NOMO-1 treated with DMSO at 0.1 percent for 48 hours (cell line): ENCODE data around the gene DMXL1.

Source experiments
- DNase-seq: peaks from one replicate; lab custom pipeline; 2025; ENCODE audit not compliant: unreplicated experiment; lab: John Stamatoyannopoulos, UW

DMXL1 gene, protein sequence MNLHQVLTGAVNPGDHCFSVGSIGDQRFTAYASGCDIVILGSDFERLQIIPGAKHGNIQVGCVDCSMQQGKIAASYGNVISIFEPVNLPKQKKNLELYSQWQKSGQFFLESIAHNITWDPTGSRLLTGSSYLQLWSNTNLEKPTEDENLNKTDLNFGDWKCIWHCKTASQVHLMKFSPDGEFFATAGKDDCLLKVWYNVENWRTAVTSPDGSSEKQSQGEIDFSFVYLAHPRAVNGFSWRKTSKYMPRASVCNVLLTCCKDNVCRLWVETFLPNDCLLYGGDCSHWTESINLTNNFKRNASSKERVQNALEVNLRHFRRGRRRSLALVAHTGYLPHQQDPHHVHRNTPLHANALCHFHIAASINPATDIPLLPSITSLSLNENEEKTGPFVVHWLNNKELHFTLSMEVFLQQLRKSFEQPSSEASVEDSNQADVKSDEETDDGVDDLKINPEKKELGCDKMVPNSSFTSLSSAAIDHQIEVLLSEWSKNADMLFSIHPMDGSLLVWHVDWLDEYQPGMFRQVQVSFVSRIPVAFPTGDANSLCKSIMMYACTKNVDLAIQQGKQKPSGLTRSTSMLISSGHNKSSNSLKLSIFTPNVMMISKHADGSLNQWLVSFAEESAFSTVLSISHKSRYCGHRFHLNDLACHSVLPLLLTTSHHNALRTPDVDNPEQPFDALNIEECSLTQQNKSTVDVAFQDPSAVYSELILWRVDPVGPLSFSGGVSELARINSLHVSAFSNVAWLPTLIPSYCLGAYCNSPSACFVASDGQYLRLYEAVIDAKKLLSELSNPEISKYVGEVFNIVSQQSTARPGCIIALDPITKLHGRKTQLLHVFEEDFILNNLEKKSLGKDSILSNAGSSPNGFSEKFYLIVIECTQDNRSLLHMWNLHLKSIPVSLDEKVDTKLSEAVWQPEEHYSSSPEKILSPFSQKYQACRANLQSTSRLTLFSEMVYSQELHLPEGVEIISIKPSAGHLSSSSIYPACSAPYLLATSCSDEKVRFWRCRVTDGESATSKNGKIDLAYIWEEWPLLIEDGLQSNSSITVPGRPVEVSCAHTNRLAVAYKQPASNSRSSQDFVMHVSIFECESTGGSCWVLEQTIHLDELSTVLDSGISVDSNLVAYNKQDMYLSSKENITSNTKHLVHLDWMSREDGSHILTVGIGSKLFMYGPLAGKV (N-terminal part only)

DNA sequence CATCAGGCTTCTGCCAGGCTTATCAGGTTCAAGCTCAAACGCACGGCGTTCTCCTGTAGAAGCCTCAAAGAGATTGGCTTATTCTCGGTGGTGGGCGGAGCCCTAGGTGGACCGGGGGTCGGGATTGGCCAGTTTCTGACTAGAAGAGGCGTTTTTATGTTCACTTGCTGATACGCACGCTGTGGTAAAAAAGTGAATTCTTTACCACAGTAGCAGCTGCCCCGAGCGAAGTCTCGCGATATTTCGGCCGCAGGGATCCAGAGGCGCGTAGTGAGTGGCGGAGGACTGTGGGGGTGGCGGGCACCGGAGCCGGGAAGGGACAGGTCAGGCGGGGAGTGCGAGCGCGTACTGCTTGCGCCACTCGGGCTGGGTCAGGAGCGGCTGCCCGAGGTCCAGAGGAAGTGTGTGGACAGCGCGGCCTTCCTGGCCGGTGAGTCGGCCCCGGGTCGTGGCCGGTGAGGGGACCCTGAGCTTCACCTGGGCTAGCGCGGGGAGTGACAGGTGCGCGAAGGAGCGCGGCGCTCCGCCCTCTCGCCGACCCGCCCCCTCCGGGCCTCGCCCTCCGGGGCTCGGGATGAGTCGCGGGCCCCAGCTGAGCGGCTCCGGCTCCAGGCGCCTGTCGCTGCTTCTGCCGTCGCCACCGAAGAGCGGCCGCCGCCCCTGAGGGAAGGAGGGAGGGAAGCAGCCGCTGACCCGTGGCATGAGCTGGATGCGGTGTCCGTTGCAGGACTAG lies at the start of gene DMXL1:
Gene DMXL1 (plus strand): TSS at position 260 of the 733 bp plus-strand sequence. CDS start 483 bp downstream, outside the sequence.
- DNase-seq: peak; percentile 99

DNA sequence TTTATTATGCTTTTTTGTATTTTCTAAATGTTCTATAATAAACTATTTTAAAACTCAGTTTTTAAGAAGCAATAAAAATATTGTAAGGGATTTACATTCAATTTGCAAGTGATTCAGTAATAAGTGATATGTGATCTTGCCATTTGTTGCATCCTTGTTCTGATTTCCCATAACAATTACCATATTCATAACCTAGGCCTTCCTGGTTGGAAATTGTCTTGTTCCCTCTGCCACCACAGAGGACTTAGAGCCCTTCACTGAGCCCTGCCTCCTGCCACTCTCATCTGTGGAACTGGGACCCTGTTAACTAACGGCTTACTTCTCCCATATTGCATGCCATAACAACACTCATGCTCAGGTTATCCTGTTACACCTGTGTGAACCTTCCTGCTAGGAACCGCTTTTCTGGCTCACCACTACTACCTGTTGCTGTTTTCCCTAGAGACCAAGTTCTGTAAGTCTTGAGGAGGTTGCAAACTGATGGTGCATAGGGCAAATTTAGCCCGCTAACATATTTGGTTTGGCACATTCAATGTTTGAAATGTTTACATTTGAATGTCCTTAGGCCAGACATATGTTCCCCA lies 49.6 kb upstream of the DMXL1 start:
- DNase-seq: no peak

DNA sequence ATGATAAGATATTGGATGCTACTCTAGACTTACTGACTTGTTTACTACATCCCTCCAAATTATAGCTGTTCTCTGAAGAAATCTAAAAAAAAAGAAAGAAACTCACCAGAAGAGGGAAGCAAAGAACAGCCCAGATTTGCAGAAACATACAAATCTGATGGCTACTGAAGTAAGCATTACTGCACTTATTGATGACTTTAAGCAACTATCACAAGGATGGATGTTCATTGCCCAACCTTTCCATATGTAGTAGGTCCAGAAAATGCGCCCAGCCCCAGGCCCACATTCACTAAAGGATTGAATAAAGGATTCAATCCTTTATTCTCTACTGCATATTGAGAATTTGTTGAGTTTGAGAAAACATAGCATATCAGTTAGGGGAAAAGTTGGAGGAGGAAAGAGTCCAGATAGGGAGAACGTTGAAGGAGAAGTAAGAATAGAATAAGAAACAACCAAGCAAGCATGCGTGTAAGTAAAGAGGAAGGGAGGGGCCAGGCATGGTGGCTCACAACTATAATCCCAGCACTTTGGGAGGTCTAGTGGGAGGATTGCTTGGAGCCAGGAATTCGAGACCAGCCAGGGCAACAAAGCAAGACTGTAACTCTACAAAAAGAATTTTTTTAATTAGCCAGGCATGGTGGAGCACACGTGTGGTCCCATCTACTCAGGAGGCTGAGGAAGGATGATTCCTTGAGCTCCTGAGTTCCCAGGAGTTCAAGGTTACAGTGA lies 48.7 kb upstream of the DMXL1 start:
- DNase-seq: peak; percentile 71

DNA sequence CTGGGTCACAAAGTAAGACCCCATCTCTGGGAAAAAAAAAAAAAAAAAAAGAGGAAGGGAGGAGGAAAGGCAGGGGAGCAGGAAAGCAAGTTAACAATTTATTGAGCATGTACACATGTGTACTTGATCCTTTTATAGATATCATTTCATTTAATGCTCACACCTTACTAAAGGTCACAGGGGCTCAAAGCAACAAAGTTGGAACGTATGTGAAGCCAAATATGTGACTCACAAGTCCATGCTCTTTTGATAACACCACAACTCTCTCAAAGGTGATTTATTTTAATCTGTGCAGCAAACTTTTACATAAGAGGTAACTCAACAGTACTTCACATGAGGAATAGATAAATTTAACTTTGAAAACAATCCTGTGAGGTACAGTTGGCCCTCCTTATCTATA lies 48.1 kb upstream of the DMXL1 start:
- DNase-seq: no peak

DNA sequence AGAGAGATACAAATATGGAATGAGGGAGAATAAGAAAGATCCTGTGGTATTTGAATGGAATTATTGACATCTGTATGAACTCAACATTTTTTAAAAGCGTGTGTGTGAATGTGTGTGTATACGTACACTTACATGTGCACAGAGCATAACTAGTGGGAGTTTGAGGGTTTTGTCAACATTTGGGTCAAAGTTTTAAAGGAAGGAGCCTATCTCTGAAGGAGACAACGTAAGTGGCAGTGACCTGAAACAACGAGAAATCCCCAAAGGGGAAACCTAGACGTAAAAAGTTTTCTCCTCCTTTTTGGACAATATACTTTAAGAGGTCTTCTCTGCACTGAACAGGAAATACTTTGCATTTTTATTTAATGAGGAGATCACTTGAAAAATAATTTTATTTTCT lies 42.3 kb upstream of the DMXL1 start:
- DNase-seq: no peak

DNA sequence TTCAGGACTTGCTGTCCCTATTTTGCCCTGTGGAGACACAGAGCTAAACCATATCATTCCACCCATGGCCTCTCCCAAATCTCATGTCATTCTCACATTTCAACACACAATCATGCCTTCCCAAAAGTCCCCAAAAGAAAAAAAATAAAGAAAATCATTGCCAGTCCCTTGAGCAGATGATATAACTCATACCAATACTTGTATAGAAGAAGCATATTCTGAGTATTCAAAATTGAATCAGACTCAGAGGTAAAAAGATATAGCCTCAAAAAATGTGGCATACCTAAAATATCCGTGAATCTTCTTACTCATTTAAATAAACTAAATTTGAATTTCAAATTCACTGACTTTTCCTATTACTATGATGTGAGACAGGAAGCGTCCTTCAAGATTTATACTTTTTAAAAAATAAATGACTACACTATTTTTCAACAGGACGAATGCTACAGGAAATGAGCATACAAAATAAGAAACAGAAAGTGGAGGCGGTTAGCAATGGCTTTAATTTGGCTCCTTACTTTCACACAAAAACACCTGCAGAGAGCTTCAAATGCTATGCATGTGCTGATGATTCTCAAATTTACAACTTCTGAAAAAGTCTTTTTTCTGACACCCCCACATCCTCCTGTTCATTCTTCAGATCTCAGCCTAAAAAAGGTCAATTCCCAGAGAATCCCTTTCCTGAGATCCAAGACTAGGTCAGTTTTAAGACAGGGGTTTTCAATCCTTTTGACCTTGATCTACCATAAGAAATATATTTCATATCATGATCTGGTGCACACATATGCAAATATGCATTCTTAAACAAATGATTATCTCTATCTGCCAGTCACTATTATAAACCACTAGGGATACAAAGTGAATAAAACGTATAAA lies 39.6 kb upstream of the DMXL1 start:
- DNase-seq: no peak

DNA sequence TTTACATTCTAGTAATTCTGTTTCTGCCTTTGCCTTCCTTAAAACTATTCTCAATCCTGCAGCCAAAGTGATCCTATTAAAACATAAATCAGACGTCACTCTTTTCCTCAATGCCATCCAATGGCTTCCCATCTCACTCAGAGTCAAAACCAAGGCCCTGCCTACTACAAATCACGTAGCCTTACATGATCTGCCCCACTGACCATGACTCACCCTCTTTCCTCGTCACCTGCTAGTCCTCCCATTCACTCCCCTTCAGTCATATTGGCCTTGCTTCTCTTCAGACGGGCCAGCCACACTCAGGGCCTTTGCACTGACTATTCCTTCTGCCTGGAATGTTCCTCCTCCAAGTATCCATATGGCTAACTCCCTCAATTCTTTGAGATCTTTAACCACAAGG lies 39.0 kb upstream of the DMXL1 start:
- no peak for DNase-seq

- peak; percentile 67 for DNase-seq
These were observed 38.2 kb upstream of the DMXL1 start for GRCh38 chr5:119032656-119033055.

- no peak for DNase-seq
These were observed 37.8 kb upstream of the DMXL1 start for GRCh38 chr5:119033135-119033534.

DNA sequence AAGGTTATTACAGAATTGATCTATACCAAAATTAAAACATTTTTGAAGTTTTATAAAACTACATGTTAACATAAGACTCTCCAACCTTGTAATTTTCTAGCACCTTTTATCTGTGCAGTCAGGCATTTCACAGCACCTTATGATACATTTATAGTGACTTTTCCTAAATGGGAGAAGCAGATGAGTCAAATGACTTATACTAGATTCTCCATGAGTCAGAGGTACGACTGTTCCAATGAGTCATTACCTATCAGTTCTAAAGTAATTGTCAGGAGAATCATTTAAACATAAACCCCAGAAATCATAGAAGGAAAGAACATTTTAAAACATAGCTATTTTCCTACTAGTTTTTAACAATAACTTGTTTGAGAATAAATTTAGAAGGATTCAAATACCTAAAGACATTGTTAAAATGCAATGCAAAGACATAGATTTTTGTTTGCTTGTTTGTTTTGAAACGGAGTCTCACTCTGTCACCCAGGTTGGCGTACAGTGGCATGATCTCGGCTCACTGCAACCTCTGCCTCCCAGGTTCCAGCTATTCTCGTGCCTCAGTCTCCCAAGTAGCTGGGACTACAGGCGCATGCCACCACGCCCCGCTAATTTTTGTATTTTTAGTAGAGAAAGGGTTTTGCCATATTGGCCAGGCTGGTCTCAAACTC lies 34.7 kb upstream of the DMXL1 start:
- no peak for DNase-seq

- no peak for DNase-seq
These were observed 33.2 kb upstream of the DMXL1 start for GRCh38 chr5:119037496-119038215.

GRCh38 chr5:119048246-119048645 lies 22.6 kb upstream of the DMXL1 start:
- DNase-seq: no peak

DNA sequence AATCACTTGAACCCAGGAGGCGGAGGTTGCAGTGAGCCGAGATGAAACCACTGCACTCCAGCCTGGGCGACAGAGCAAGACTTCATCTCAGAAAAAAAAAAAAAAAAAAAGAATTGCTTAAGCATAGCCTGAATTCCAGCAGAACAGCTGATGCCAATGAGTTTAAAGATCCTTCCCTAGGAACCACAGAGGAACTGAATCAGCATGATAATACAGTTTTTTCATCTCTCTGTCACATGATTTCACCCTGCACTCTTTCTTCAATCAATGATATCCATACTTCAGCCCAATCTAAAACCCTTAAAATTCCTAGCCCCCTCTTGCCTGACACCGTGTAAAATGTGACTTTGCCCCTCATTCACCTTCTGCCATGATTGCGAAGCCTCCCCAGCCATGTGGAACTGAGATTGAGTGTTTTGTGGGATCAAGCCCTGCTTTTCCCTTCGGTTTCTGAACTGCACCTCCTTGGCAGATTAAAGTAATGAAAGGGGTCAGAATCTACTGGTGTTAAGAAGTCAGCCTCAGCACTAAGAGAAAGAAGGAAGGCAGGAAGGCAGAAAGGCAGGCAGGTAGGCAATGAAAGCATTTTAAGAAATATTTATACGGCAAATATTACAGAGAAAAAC lies 20.9 kb upstream of the DMXL1 start:
- DNase-seq: peak; percentile 42

DNA sequence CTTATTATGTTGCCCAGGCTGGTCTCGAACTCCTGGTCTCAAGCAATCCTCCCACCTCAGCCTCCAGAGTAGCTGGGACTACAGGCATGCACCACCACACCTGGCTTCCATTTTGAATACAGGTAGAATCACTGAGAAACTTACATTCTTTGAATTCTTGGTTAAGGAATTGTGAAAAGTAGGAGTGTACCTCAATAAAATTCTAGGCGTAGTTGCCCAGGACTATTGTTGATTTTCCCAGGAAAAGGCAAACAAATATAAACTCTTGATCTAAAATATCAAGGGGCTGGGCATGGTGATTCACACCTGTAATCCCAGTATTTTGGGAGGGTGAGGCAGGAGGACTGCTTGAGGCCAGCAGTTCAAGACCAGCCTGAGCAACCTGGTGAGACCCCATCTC lies 16.8 kb upstream of the DMXL1 start:
- no peak for DNase-seq

GRCh38 chr5:119055294-119055693 lies 15.6 kb upstream of the DMXL1 start:
- DNase-seq: peak; percentile 61

- no peak for DNase-seq
These were observed 11.8 kb upstream of the DMXL1 start for GRCh38 chr5:119058979-119059529.

DNA sequence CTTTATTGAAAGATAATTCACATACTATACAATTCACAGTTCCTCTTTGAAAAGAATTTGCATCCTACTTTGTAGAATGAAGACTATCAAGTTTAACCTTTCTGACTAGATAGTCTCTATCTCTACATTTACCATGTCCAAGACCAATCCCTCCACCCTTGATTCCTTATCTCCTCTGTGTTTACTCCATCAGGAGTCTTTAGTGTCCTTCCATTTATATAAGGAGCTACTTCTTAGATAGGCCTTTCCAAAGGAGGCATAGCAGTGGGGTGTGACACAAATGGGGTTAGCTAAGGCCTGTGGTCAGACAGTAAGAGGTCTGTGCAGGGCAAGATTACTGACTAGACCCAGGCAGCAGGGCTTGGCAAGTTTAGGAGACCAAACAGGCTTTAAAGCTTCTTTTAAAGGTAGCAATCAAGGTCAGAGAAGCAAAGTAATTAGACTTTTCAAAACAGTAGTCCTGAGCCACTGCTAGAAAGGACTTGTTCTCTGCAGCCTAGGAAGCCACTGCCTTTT lies 11.1 kb upstream of the DMXL1 start:
- DNase-seq: no peak
